Measurements from ENCODE around the gene DNAJB13. TPM values are rescaled to one million over a fixed set of nuclear protein-coding genes. Genes with fewer than 3 reads are reported as not detected.

The DNAJB13 gene
- total RNA-seq, result not detected in 2 replicates

GRCh38 chr11:73950869-73951710, at the start of gene DNAJB13:
TSS of gene DNAJB13 (plus strand) at chr11:73951026. CDS start at chr11:73951070, 44 bp downstream.

GRCh38 chr11:73982595-73982989, 31.8 kb downstream of the DNAJB13 start, which contains the start of gene UCP2:
TSS of gene UCP2 (minus strand) at chr11:73982843. CDS start at chr11:73978378, 4,465 bp downstream.

GRCh38 chr11:74008373-74009229, 57.8 kb downstream of the DNAJB13 start, which contains the start of gene UCP3:
TSS of gene UCP3 (minus strand) at chr11:74009085. CDS start at chr11:74007042, 2,043 bp downstream.

Other genes with a start within 250 kb of the DNAJB13 start
- 148 and 150 TPM in 2 replicates for gene RAB6A, start 190.0 kb upstream of the DNAJB13 start, total RNA-seq
- gene MRPL48, start 163.2 kb upstream of the DNAJB13 start, total RNA-seq, result 19.8 and 29.4 TPM in 2 replicates
- gene COA4, start 74.2 kb upstream of the DNAJB13 start, total RNA-seq, result 42.8 and 49.2 TPM in 2 replicates
- gene PAAF1, start 74.0 kb upstream of the DNAJB13 start, total RNA-seq, result 8.1 and 17.5 TPM in 2 replicates
- gene UCP2, start 31.8 kb downstream of the DNAJB13 start, total RNA-seq, result 4.1 and 8.9 TPM in 2 replicates
- gene UCP3, start 58.1 kb downstream of the DNAJB13 start, total RNA-seq, result 0.33 and 1.5 TPM in 2 replicates
- 8.4 and 11.4 TPM in 2 replicates for gene C2CD3, start 220.0 kb downstream of the DNAJB13 start, total RNA-seq
- gene PPME1, start 220.3 kb downstream of the DNAJB13 start, total RNA-seq, result 20.4 and 32.9 TPM in 2 replicates